ENCODE results near the gene KRTAP4-12. TPM values are rescaled to one million over a fixed set of nuclear protein-coding genes. Genes with fewer than 3 reads are reported as not detected.
"Not testable (repeated sequence)": the region's sequence is repeated elsewhere in the genome, so short reads cannot be mapped to it uniquely, and the experiment has no call there.

The KRTAP4-12 gene
- not detected in 2 replicates for total RNA-seq

- not testable (repeated sequence) for DNase-seq (ENCODE audit: low read depth in 2 of 2)
These were observed at the start of gene KRTAP4-12 for GRCh38 chr17:41123991-41124371. KRTAP4-12 (minus strand) TSS chr17:41124182; CDS start chr17:41124122, 60 bp downstream.

GRCh38 chr17:41171886-41172285, 47.9 kb upstream of the KRTAP4-12 start:
- DNase-seq (ENCODE audit: low read depth in 2 of 2): no peak

- DNase-seq (ENCODE audit: low read depth in 2 of 2): no peak
These were observed 44.1 kb upstream of the KRTAP4-12 start, which contains the start of gene KRTAP4-3 for GRCh38 chr17:41168121-41168520. KRTAP4-3 (minus strand) TSS chr17:41168221; CDS start chr17:41168172, 49 bp downstream.

GRCh38 chr17:41167561-41167960, 43.6 kb upstream of the KRTAP4-12 start:
- DNase-seq (ENCODE audit: low read depth in 2 of 2): no peak

GRCh38 chr17:41163828-41164227, 39.8 kb upstream of the KRTAP4-12 start:
- no peak for DNase-seq (ENCODE audit: low read depth in 2 of 2)

GRCh38 chr17:41160648-41161047, 36.7 kb upstream of the KRTAP4-12 start, which contains the start of gene KRTAP4-4:
KRTAP4-4 (minus strand) TSS chr17:41160748; CDS start chr17:41160691, 57 bp downstream.
- DNase-seq (ENCODE audit: low read depth in 2 of 2): no peak

- not testable (repeated sequence) for DNase-seq (ENCODE audit: low read depth in 2 of 2)
These were observed 36.2 kb upstream of the KRTAP4-12 start for GRCh38 chr17:41160190-41160589.

GRCh38 chr17:41153856-41154255, 29.9 kb upstream of the KRTAP4-12 start:
- no peak for DNase-seq (ENCODE audit: low read depth in 2 of 2)

GRCh38 chr17:41151525-41151924, 27.5 kb upstream of the KRTAP4-12 start:
- DNase-seq (ENCODE audit: low read depth in 2 of 2): no peak

GRCh38 chr17:41150026-41150425, 26.0 kb upstream of the KRTAP4-12 start:
- no peak for DNase-seq (ENCODE audit: low read depth in 2 of 2)

- DNase-seq (ENCODE audit: low read depth in 2 of 2): no peak
These were observed 25.6 kb upstream of the KRTAP4-12 start, which contains the start of gene KRTAP4-5 for GRCh38 chr17:41149652-41149985. KRTAP4-5 (minus strand) TSS chr17:41149825; CDS start chr17:41149767, 58 bp downstream.

- DNase-seq (ENCODE audit: low read depth in 2 of 2): not testable (repeated sequence)
These were observed 25.1 kb upstream of the KRTAP4-12 start for GRCh38 chr17:41148971-41149651.

- DNase-seq (ENCODE audit: low read depth in 2 of 2): no peak
These were observed 23.7 kb upstream of the KRTAP4-12 start for GRCh38 chr17:41147531-41148204.

- no peak for DNase-seq (ENCODE audit: low read depth in 2 of 2)
These were observed 21.3 kb upstream of the KRTAP4-12 start for GRCh38 chr17:41145261-41145660.

- no peak for DNase-seq (ENCODE audit: low read depth in 2 of 2)
These were observed 20.9 kb upstream of the KRTAP4-12 start for GRCh38 chr17:41144846-41145245.

GRCh38 chr17:41141361-41141760, 17.4 kb upstream of the KRTAP4-12 start:
- DNase-seq (ENCODE audit: low read depth in 2 of 2): no peak

- peak in 1 of 2 donors; percentile 48 for DNase-seq (ENCODE audit: low read depth in 2 of 2)
These were observed 16.6 kb upstream of the KRTAP4-12 start, which contains the start of gene KRTAP4-6 for GRCh38 chr17:41140360-41141131. KRTAP4-6 (minus strand) TSS chr17:41140544; CDS start chr17:41140487, 57 bp downstream.

- DNase-seq (ENCODE audit: low read depth in 2 of 2): not testable (repeated sequence)
These were observed 15.9 kb upstream of the KRTAP4-12 start for GRCh38 chr17:41139865-41140264.

GRCh38 chr17:41133880-41134735, 10.1 kb upstream of the KRTAP4-12 start:
- DNase-seq (ENCODE audit: low read depth in 2 of 2): no peak

- no peak for DNase-seq (ENCODE audit: low read depth in 2 of 2)
These were observed 8.0 kb upstream of the KRTAP4-12 start for GRCh38 chr17:41131979-41132378.

GRCh38 chr17:41127371-41127770, 3.4 kb upstream of the KRTAP4-12 start:
- no peak for DNase-seq (ENCODE audit: low read depth in 2 of 2)

Data from dermis microvascular lymphatic vessel endothelial cell (primary cell).